UCSD-AML1 (cell line): ENCODE results near the gene TMEM271.

ENCODE experiments used
- DNase-seq: peaks from one replicate; lab custom pipeline; 2025; ENCODE audit not compliant: unreplicated experiment; lab: John Stamatoyannopoulos, UW

TMEM271 gene

DNA sequence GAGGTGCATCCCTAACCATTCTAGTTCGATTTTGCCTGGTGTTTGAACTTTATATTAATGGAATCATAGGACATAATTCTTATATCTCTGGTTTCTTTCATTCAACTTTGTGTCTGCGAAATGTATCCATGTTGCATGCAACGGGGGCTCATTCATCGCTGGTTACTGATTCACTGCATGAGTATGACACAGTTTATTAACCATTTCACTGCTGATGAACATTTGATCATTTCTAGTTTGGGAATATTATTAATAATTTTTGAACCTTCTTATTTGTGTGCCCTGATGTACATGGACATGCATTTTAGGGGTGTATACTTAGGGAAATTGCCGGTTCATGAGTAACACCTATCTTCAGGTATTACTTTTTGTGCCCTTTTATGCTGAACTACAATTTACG is 5.1 kb upstream of the TMEM271 start:
- DNase-seq = no peak

DNA sequence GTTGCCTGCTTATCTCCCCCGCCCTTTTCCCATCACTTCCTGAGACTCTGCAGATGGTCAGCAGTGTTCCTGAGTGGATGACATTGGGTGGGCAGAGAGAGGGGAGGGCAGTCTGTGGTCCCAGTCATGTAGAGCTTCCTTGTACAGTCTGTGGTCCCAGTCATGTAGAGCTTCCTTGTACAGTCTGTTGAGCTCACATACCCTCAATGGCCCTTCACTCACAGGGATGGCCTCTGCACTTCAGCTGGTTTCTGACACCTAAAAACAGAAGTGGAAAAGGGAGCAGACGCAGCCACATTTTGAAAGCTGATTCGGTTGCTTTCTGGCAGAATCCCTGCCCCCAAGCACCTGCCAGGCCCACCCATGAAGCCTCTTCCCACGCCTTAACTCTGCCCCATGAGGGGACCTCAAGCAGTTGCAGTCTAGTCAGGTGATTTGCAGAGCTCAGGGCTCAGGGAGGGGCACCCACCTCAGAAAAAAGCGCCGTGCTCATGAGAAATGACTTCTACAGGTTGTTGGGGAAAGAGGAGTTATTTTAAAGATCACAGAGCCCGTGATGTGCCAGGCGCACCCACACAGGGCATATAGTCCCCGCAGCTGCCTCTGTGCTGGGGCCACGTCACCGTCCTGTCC is 3.6 kb upstream of the TMEM271 start:
- DNase-seq = no peak

DNA sequence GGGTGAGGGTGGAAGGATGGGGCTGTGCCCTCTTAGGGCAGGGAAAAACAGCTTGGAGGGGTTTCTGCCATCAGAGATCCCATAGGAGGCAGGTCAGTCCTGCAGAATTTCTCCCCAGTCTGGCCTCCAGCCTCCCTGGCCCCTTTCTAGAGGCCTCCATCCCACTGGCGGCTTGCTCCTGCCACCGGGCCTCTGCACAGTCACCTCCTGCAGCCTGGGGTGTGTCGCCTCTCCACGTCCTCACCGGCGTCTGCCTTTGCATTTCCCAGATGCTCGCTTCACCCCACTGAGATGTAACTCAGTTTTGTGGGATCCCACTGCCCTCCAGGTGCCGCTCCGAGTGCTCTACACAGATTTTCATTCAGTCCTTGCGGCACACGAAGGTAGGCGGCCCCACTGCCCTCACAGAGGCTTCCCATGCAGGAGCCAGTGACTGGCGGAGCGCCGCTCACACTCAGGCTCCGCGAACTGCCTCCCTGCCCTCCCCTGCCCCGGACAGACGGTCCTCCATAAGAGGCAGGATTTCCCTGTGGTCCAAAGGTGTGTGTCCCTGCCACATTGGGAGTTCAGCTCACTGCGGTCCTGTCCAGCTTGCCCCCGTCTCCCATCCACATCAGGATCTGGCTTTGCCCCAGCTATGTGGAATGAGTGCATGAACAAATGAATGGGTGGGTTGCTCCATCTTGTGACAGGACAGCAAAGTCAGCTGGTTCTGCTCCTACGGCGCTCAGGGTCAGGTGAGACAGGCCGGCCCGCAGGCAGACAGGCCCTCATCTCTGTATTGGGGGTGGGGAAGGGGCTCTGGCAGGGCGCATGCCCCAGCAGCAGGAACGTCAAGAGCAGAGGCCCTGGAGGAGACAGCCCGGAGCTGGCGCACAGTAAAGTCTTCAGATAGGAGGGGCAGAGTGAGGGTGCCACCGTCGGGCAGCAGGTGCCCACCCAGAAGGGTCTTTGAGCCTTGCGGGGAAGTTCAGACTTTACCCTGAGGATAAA is 2.7 kb upstream of the TMEM271 start:
- no peak for DNase-seq

DNA sequence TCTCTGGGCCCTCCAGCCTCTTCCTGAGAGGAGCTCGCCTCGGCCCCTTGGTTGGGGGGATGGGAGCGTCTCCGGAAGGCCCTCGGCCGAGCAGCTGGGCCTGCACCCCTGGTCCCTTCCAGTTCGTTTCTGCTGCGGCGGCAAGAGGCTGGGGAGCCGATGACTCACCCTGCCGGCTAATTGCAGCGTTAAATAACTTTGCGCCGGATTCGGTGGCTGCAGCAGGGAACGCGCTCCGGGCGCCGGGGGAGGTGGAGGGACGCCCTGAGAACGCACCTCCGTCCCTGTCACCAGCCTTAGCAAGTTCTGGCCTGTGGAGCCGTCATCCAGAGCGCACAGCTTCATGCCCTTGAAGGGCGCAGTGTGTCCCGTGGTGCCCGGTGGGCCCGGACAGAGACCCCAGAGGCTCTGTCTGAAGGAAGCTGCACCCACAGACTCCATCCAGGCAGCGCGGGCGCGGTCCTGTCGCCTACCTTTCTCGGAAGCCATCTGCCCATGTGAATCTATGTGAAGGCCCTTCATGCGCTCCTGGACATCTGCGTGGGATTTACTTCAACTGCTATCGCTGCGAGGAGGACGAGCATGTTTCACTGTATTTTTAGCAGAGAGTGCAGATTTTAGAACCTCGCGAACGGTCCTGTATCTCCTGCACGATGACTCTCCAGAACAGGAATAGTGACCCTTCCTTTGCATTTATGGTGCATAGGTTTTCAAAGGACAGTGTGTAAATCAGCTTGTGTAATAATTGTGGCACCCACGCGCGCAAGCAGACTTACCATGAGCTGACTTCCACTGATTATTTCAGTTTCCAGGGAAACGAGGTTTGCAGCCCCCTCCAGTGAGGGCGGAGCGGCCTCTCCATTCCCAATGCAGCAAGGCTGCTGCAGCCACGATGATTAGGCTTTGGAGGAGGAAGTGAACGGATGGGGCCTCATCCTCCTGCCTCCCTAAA is 1.7 kb upstream of the TMEM271 start:
- DNase-seq = no peak

DNA sequence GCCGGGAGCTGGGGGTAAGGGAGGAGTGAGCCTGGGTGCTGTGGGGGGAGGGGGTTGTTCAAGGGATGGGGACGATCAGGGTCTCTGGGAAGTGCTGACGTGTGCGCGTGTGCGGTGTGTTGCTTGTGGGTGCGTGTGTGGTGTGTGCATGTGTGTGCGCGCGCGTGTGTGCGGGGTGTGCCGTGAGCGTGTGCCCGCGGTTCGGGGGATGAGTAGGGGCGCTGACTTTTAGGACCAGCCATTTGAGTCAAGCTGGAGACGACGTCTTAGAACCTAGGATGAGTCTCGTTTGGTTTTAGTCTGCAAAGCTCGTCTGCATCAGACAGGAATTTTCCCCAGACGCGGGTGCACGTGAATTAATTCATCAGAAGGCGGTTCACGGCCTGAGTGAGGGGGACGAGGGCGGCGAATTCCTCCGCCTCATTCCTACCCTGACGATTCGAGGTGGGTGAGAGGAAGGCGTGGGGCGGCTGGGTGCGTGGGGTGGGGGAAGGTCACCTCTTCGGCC is 950 bp upstream of the TMEM271 start:
- DNase-seq = no peak

DNA sequence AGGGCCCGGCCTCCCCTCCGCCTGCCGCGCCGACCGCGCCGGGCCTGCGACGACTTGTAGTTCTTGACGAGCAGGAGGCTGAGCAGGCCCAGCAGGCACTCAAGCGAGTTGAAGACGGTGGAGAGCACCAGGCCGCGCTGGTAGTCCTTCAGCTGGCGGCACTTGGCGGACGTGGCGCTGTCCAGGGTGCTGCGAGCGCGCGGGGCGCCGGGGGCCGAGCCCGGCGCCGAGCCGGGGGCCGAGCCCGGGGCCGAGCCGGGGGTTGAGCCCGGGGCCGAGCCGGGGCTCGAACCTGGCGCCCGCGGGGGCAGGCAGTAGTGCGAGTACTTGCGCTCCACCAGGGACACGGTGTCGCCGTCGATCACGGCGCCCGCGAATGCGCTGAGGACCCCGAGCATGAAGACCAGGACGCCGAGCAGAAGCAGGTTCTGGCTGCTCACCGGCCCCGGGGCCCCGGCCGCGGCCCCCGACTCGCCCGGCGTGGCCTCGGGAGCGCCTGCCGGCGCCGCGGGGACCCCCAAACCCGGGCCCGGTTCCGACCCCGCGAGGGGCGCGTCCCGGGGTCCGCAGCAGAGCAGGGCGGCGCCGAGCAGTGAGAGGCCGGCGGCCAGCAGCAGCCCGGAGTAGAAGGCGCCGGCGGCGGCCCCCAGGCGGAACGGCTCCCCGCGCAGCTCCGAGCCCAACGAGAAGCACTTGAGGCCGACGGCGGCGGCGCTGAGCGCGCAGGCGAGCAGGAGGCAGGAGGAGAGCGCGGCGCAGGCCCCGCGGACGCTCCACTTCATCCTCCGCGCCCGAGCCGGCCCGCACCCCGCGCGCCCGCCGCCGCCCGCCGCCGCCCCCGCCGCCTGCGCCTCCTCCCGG is 584 bp downstream of the TMEM271 start:
- DNase-seq = no peak

DNA sequence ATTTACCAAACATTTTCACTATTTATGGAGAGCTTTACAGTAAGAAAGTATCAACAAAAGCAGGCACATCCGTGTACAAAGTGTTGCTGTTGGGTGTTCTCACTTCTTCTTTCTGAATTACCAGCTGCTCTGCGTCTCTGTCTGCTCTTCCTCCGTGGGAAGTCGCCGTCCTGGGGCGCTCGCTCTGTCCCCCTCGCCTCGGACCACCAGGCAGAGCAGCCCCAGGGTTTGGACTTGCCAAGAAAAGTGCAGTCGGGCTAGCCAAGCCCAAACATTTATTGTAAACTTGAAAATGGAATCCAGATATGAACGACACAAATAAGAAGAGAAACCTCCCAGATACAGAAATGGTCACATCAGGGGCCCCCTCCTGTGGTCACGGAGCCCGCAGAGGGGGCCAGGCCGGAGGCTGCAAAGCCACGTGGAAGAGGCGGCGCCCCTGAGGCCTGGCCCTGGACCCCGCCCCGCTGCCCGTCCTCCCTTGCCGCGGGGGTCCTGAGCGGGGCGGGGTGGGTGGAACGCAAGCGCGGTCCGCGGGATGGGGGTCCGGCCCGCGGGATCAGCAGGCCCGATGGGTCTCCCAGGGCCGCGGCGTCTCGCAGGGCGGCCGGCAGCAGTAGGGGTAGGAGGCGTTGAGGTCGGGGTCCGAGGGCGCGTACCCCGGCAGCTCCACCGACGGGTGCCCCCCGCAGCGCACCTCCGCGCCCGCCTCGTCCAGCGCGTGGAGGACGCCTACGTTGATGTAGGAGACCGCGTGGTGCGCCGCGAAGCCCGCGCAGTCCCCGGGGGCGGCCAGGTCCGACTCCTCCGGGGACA is 1.5 kb downstream of the TMEM271 start:
- no peak for DNase-seq

DNA sequence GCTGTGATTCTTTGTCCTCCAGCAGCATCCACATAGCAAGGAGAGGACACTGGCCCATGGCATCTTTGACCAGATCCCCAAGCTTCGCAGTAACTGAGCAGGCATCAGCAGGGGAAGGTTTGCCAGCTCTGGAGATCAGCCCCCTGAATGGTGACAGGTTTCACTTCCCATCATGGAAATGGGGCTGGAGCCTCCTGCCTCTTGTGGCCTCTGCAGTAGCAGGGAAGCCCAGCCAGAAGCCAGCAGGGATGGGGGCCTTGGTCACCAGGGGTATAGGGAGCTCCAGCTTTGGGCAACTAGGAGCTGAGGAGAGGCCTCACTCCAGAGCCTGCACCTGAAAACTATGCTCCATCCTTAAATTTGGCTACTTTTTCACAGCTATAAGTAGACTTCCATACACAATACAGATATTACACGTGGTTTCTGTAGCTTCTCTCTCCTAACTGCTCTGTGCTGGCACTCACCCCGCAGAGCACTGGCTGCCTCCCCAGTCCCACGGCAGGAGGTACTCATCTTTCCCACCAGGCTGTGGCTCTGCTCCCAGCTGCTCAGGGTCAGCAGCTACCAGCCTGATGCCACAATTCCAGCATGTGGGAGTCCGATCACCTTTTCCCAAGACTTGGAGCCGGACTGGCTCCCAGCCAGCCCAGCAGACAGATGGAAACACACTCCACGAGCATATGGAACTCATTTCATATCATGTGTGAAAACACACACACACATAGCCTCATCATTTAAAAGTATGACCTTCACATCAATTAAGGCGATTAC is 2.8 kb downstream of the TMEM271 start:
- no peak for DNase-seq

DNA sequence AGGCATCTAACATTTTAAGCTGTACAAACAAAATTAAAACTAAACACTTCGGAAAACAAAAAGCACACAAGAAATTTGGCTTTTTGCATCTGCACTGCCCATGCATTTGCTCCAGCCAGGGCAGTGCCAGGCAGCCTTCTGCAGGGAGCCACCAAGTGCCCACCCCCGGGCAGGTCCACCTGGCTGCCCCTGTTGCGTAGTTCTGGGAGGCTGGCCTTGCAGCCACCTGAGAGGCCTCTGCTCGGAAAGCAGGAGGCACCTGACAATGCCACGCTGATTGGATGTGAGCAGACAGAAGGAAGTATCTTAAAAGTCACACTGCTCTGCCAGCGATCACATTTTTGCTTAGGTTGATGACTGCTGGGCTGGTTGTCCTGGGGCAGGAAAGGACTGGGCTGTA is 3.5 kb downstream of the TMEM271 start:
- DNase-seq = no peak

DNA sequence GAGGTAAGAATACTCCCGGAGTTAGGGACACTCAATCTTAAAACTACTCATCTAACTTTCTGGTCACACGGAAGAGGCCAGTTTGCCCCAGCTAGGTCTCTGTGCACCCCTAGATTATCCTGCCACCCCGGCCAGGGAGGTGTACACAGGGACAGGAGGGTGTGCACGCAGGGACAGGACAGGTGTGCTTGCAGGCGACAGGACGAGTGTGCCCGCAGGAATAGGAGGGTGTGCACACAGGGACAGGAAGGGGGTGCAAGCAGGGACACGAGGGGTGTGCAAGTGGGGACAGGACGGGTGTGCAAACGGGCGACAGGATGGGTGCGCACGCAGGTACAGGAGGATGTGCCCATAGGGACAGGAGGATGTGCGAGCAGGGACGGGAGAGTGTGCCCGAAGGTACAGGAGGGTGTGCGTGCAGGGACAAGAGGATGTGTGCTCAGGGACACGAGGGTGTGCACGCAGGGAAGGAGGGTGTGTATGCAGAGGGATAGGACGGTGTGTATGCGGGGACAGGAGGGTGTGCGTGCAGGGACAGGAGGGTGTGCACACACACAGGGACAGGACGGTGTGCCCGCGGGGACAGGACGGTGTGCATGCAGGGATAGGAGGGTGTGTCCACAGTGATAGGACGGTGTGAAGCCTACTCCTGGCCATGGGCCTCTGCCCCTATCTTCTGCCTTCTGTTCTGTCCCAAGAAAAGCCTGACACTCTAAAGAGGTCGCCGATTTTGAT is 4.1 kb downstream of the TMEM271 start:
- DNase-seq = no peak

DNA sequence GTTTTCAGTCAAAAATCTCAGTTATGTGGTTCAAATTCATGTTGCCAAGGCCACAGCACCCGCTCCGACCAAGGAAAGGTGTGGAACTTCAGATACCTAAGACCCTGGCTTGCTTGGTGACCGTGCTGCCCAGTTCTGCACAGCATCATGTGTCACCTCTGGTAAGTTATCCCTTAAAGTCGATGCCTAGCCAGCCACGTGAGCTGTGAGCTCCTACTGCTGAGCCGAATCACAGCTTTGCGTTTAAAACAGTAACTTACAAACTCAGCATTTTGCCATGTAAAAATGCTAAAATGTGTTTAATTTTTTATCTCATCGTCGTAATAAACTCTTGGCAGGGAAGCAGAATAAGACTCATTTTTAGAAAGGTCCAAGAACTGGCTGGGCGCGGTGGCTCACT is 5.3 kb downstream of the TMEM271 start:
- DNase-seq = no peak

DNA sequence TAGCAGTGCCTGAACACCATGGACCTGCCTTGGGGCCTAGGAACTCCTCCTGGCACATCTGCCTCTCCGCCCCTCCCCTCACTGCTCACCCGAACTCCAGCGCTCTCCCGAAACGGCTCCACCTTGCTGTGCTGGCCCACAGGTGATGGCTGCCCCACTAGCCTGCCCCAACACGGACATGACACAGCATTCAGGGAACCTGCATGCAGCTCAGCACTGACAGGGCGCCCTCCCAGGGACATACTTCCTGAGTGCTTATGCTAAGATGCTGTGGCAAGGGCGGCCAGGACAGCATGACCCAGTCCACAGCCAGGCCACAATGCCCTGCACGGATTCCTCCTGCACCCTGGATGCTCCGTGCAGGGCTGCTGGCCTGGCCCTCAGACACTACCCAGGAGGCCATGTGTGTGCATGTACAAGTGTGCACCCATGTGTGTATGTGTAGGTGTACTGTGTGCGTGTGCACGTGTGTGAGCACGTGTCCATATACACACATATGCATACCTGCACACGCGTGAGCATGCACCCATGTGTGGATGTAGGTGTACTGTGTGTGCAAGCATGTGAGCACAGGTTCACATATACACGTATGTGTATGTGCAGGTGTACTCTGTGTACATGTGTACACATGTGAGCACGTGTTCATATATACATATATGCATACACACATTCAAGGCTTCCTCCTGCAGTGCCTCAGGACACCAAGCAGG is 6.0 kb downstream of the TMEM271 start:
- no peak for DNase-seq

DNA sequence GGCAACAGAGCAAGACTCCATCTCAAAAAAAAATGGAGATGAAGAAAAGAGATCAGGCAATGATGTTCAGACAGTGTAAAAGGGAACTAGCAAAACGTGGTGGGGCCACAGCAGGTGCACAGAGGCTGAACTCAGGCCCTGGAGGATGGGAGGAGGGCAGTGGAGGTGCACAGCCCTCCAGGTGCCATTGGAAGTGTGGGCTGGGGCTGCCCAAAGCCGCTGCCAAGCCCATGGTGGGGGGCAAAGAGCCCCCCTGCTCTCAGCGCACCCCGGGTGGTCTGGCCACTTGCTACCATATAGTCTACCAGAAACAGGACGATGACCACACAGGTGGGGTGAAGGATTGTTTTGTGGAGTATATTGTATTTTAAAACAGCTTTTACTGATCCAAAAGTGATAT is 7.1 kb downstream of the TMEM271 start:
- DNase-seq = no peak

DNA sequence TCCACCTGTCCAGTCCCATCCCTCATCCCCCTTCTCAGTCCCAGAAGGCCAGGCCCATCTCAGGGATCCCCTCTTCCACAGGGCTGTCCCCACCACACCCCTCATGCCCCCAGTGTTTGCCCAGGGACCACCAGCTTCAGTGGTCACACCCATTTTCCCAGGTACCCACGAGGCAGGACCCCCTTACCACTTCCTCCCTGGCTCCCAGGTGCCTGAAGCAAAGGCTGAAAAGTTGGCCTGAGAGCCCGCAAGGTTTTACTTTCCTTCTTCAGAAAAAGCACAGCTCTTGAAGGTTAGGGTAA is 7.8 kb downstream of the TMEM271 start:
- DNase-seq = no peak

DNA sequence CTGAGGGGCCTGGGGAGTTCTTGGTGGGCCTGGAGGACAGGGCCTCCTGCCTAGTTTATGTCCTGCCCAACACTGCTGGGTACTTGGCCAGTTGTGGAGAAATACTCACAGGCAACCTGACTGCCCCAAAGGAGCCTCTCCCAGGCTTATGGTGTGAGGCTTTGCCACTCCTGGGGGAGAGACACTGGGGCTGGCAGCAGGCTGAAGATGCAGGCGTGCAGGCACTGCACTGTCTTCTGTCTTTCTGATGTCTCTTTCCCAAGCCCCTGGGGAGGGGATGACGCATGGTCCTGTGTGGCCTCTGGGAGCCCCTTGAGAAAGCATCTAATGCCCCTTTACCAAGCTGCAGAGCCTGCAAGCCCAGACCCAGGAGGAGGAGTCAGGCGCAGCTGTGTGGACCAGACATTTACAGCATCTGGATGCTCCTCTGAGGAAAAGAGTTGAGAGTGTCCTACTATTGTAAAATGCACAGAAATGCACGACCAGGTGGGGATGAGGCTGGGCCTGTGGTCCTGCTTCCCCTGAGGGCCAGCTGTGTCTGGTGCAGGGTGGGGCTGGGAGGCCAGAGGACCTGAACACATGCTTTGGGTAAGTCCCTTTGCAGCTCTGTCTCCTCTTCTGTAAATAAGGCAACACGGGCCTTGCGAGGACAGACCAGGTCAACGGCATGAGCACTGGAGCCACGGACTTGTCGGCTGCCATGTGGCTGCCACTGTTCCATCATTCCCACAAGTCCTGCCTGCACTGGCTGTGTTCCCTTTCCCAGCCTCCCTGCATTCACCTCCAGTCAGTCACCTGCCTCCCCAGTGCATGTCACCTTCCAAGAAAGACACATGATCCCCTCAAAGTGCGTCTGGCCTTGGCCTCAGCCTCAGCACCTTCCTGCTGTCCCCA is 8.4 kb downstream of the TMEM271 start:
- DNase-seq = no peak

DNA sequence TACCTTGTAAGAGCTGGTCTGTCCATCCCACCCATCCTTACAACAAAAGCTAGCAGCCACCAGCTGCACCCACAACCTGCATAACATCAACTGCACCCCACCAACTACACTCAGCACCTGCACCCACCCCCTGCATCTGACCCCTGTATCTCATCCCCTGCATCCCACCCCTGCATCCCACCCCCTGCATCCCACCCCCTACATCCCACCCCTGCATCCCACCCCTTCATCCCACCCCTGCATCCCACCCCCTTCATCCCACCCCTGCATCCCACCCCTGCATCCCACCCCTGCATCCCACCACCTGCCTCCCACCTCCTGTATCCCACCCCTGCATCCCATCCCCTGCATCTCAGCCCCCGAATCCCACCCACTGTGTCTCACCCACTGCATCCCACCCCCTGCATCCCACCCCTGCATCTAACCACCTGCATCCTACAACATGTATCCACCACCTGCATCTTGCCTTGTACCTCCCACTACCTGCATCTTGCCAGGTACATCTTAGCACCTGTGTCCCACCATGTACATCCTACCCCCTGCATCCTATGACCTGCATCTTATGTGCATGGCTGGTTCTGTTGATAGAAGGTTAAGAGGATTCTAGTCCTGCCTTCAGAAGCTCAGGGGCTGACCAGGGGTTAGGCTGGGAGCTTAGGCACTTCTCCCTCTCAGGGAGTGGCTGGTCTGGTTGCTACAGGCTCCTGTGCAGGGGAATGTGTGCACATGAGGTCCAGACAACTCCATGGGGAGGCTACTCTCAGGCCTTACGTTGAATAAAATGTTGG is 9.4 kb downstream of the TMEM271 start:
- no peak for DNase-seq
